HG02610 (cell line): Measurements from ENCODE around the gene HSPA1L.

ENCODE experiments used
- ATAC-seq: cut with Tn5 transposase; IDR thresholded peaks from one replicate; pipeline ENCODE4 v1.9.1; 2021; ENCODE audit warnings: mild to moderate bottlenecking, moderate library complexity; ENCODE audit not compliant: unreplicated experiment

HSPA1L gene

GRCh38 chr6:31767096-31767645, 47.9 kb downstream of the HSPA1L start:
- no peak for ATAC-seq

GRCh38 chr6:31765910-31766794, 48.9 kb downstream of the HSPA1L start:
- ATAC-seq, result no peak

- no peak for ATAC-seq
These were observed 49.5 kb downstream of the HSPA1L start for GRCh38 chr6:31765559-31765909.

GRCh38 chr6:31764198-31764597, 50.9 kb downstream of the HSPA1L start:
- no peak for ATAC-seq

- ATAC-seq, result no peak
These were observed 51.5 kb downstream of the HSPA1L start for GRCh38 chr6:31763619-31763940.

GRCh38 chr6:31762878-31763618, 52.0 kb downstream of the HSPA1L start:
- no peak for ATAC-seq

- ATAC-seq, result no peak
These were observed 52.7 kb downstream of the HSPA1L start, which contains the start of gene SAPCD1 for GRCh38 chr6:31762356-31762755. TSS of gene SAPCD1 (plus strand) at chr6:31762656. CDS start at chr6:31763055, 399 bp downstream.

- no peak for ATAC-seq
These were observed 53.7 kb downstream of the HSPA1L start for GRCh38 chr6:31761343-31761742.

GRCh38 chr6:31760790-31761189, 54.3 kb downstream of the HSPA1L start:
- no peak for ATAC-seq
